Activated CD4-positive, alpha-beta T cell treated with anti-CD3 and anti-CD28 coated beads, Interleukin-2, amount 10 ng/mL, durations not matched to agents 7 days and 5 days (primary cell): Measurements from ENCODE around the gene OGDH. TPM values are rescaled to one million over a fixed set of nuclear protein-coding genes. Genes with fewer than 3 reads are reported as not detected.
"Not testable (repeated sequence)": the region's sequence is repeated elsewhere in the genome, so short reads cannot be mapped to it uniquely, and the experiment has no call there.

Source experiments
- CTCF ChIA-PET: fragments of 350-600 bp; sonication (Branson Sonifier 250); formaldehyde crosslinking; loops from one replicate; lab custom pipeline; 2021; ENCODE audit warnings: antibody characterized with exemption; lab: Charles Lee
- POLR2A ChIA-PET: fragments of 350-600 bp; sonication (Branson Sonifier 250); formaldehyde crosslinking; loops from one replicate; lab custom pipeline; 2021; ENCODE audit warnings: antibody characterized with exemption; lab: Charles Lee
- DNase-seq: peaks from one replicate; pipeline ENCODE4 v3.0.0-alpha.2; 2020
- H3K27ac Mint-ChIP-seq: one replicate; pipeline ENCODE4 v1.8.0; 2021; ENCODE audit warnings: mild to moderate bottlenecking, moderate library complexity, mixed read lengths
- H3K27me3 Mint-ChIP-seq: one replicate; pipeline ENCODE4 v1.8.0; 2021; ENCODE audit warnings: mixed read lengths
- H3K36me3 Mint-ChIP-seq: one replicate; pipeline ENCODE4 v1.8.0; 2021; ENCODE audit warnings: low read depth, mixed read lengths
- H3K4me1 Mint-ChIP-seq: one replicate; pipeline ENCODE4 v1.8.0; 2021; ENCODE audit warnings: mixed read lengths
- H3K4me3 Mint-ChIP-seq: one replicate; pipeline ENCODE4 v1.8.0; 2021; ENCODE audit warnings: mild to moderate bottlenecking, moderate library complexity, mixed read lengths
- H3K9me3 Mint-ChIP-seq: one replicate; pipeline ENCODE4 v1.8.0; 2021; ENCODE audit warnings: mixed read lengths
- total RNA-seq, 2 experiments: library from RNA; stranded (reverse); gene quantifications; one replicate each; pipeline ENCODE4 v1.2.3, GENCODE V29; 2021

OGDH gene
- total RNA-seq, 2 experiments from 2014 or later, result 114 to 121 TPM

- Mint-ChIP-seq H3K36me3 (peaks cover 13% of the 10 kb centered on the region), H3K27ac (no peak overlapping the region), H3K9me3 (no peaks in the 10 kb centered on the region), H3K27me3 (no peaks in the 10 kb centered on the region), H3K4me3 (no peak overlapping the region), H3K4me1 (peaks cover 8% of the 10 kb centered on the region)
- DNase-seq, result no peak
- CTCF ChIA-PET, result interaction anchor here (1.6 to 2.2 kb wide), 2 partner anchors 11 to 80 kb away, joined by 3 to 8 read pairs; no protein-coding TSS in a partner anchor
- POLR2A ChIA-PET, result no interaction called here
Measured at GRCh38 chr7:44711528-44711927, 105.1 kb downstream of the OGDH start.

DNA sequence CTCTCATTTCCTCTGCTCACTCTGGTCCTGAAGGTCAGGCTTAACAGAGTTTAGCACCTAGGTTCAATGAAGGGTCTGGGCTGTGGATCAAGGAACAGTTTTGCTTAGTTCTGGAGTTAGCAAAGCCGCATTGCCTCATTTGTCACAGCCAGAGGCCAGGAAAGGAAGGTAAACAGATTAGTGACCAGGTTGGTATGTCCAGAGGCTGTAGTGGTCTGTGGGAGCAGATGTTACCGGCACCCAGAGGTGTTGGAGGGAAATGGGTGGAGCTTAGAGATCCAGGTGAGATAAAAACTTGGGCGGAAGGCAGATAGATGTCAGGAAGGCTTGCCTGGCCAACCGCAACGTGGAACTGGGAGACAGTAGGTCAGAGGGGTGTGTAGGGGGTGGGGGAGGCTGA is 105.6 kb downstream of the OGDH start:
- POLR2A ChIA-PET, result no interaction called here
- DNase-seq, result no peak
- H3K27ac Mint-ChIP-seq, result no peak overlapping the region
- H3K4me3 Mint-ChIP-seq, result no peak overlapping the region
- H3K4me1 Mint-ChIP-seq, result peaks cover 8% of the 10 kb centered on the region
- no peaks in the 10 kb centered on the region for H3K27me3 Mint-ChIP-seq
- CTCF ChIA-PET, result interaction anchor here (1.6 kb wide), 1 partner anchor 81 kb away, joined by 3 read pairs; no protein-coding TSS in a partner anchor
- no peaks in the 10 kb centered on the region for H3K9me3 Mint-ChIP-seq
- peaks cover 13% of the 10 kb centered on the region for H3K36me3 Mint-ChIP-seq

GRCh38 chr7:44713141-44713540 is 106.7 kb downstream of the OGDH start:
- DNase-seq, result no peak
- no peaks in the 10 kb centered on the region for H3K27me3 Mint-ChIP-seq
- no peak overlapping the region for H3K4me3 Mint-ChIP-seq
- H3K9me3 Mint-ChIP-seq, result no peaks in the 10 kb centered on the region
- peaks cover 8% of the 10 kb centered on the region for H3K36me3 Mint-ChIP-seq
- peak overlapping the region; percentile 60 for H3K27ac Mint-ChIP-seq
- ChIA-PET CTCF (interaction anchor here (1.0 kb wide), 1 partner anchor 15 kb away, joined by 3 read pairs; no protein-coding TSS in a partner anchor), POLR2A (no interaction called here)
- H3K4me1 Mint-ChIP-seq, result peaks cover 8% of the 10 kb centered on the region

- no peak overlapping the region for H3K27ac Mint-ChIP-seq
- H3K4me1 Mint-ChIP-seq, result peaks cover 8% of the 10 kb centered on the region
- no peak overlapping the region for H3K4me3 Mint-ChIP-seq
- ChIA-PET CTCF (interaction anchor here (0.6 to 1.0 kb wide), 2 partner anchors 16 to 23 kb away, joined by 3 read pairs; no protein-coding TSS in a partner anchor), POLR2A (no interaction called here)
- no peaks in the 10 kb centered on the region for H3K9me3 Mint-ChIP-seq
- peaks cover 8% of the 10 kb centered on the region for H3K36me3 Mint-ChIP-seq
- H3K27me3 Mint-ChIP-seq, result no peaks in the 10 kb centered on the region
- DNase-seq, result no peak
Measured at GRCh38 chr7:44713680-44714335, 107.4 kb downstream of the OGDH start.

- no peak overlapping the region for H3K4me3 Mint-ChIP-seq
Measured at GRCh38 chr7:44716205-44716604, 109.8 kb downstream of the OGDH start.

DNA sequence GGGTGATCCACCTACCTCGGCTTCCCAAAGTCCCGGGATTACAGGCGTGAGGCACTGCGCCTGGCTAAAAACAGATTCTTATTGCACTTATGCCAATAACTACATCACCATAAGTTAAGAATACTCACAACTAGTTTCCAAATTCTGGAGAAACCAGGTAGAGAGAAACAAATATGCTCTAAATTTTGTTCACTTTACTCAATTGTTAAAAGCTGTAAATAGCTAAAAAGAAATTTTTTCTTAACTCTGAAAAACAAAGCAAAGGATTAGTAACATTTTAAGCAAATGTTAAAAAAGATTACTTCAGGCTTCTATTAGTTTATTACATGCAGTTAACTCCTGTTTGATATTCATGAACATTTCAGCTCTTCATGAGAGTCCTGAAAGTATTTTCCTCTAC is 113.9 kb downstream of the OGDH start:
- Mint-ChIP-seq H3K36me3 (peaks cover 2% of the 10 kb centered on the region), H3K27me3 (no peaks in the 10 kb centered on the region), H3K27ac (no peak overlapping the region), H3K4me1 (no peaks in the 10 kb centered on the region), H3K4me3 (no peak overlapping the region), H3K9me3 (peaks cover 4% of the 10 kb centered on the region)
- ChIA-PET POLR2A (no interaction called here), CTCF (interaction anchor here (0.6 kb wide), 1 partner anchor 111 kb away, joined by 3 read pairs; no protein-coding TSS in a partner anchor)
- DNase-seq, result no peak

More at GRCh38 chr7:44716205-44716604, 109.8 kb downstream of the OGDH start:
- no peak for DNase-seq
- CTCF ChIA-PET, result no interaction called here
- Mint-ChIP-seq H3K9me3 (peaks cover 3% of the 10 kb centered on the region), H3K27me3 (no peaks in the 10 kb centered on the region), H3K36me3 (peaks cover 2% of the 10 kb centered on the region), H3K4me1 (peaks cover 8% of the 10 kb centered on the region), H3K27ac (no peak overlapping the region)
- POLR2A ChIA-PET, result no interaction called here

- DNase-seq, result no peak
- Mint-ChIP-seq H3K9me3 (peaks cover 4% of the 10 kb centered on the region), H3K4me1 (peaks cover 4% of the 10 kb centered on the region), H3K36me3 (peaks cover 2% of the 10 kb centered on the region), H3K27me3 (peaks cover 4% of the 10 kb centered on the region), H3K27ac (no peak overlapping the region), H3K4me3 (no peak overlapping the region)
- ChIA-PET CTCF (no interaction called here), POLR2A (no interaction called here)
Measured at GRCh38 chr7:44724276-44724675, 117.8 kb downstream of the OGDH start.

GRCh38 chr7:44726250-44726649 is 119.8 kb downstream of the OGDH start:
- POLR2A ChIA-PET, H3K4me3 Mint-ChIP-seq, H3K27ac Mint-ChIP-seq, H3K9me3 Mint-ChIP-seq, DNase-seq, H3K36me3 Mint-ChIP-seq, H3K27me3 Mint-ChIP-seq, H3K4me1 Mint-ChIP-seq: not testable (repeated sequence)
- CTCF ChIA-PET, result interaction anchor here (0.9 kb wide), 1 partner anchor 23 kb away, joined by 3 read pairs; no protein-coding TSS in a partner anchor

GRCh38 chr7:44727158-44727936 is 120.9 kb downstream of the OGDH start:
- H3K4me3 Mint-ChIP-seq, result no peak overlapping the region
- POLR2A ChIA-PET, result no interaction called here
- no peaks in the 10 kb centered on the region for H3K36me3 Mint-ChIP-seq
- peaks cover 2% of the 10 kb centered on the region for H3K9me3 Mint-ChIP-seq
- H3K4me1 Mint-ChIP-seq, result peaks cover 4% of the 10 kb centered on the region
- no peak for DNase-seq
- no peak overlapping the region for H3K27ac Mint-ChIP-seq
- CTCF ChIA-PET, result interaction anchor here (0.9 kb wide), 1 partner anchor 24 kb away, joined by 3 read pairs; no protein-coding TSS in a partner anchor
- peaks cover 6% of the 10 kb centered on the region for H3K27me3 Mint-ChIP-seq

GRCh38 chr7:44727937-44728262 is 121.5 kb downstream of the OGDH start:
- peaks cover 2% of the 10 kb centered on the region for H3K9me3 Mint-ChIP-seq
- ChIA-PET CTCF (no interaction called here), POLR2A (no interaction called here)
- peaks cover 4% of the 10 kb centered on the region for H3K4me1 Mint-ChIP-seq
- no peak for DNase-seq
- peaks cover 6% of the 10 kb centered on the region for H3K27me3 Mint-ChIP-seq
- no peak overlapping the region for H3K27ac Mint-ChIP-seq
- H3K36me3 Mint-ChIP-seq, result no peaks in the 10 kb centered on the region
- H3K4me3 Mint-ChIP-seq, result no peak overlapping the region

DNA sequence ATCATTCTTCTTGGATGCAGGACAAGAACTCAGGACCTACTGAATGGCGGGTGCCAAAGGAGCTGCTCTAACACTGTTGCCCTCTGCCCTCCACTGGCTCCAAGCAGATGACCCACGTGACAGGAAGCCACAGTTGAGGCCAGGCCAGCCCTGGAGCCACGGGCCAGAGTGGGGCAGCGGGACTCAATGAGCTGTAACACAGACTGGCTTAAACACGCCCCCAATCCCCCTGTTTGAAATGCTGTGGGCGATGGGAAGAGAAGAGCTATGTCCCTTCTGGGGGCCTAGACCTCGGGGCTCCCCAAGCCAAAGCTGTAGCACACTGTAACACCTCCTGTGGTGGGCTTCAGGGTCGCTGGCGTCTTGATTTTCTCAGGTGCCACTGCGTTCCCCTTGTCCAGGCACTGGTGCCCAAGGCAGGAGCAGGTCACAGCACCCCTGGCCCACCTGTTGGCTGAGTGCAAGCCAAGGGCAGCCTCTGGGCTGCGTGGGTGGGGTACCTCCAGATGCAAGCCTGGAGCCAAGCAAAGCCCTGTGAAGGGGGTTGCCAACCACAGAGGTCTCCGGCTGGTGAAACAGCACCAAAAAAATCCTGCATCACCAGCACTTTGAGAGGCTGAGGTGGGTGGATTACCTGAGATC is 123.6 kb downstream of the OGDH start:
- Mint-ChIP-seq H3K4me1 (peaks cover 7% of the 10 kb centered on the region), H3K9me3 (no peaks in the 10 kb centered on the region), H3K36me3 (no peaks in the 10 kb centered on the region), H3K4me3 (no peak overlapping the region), H3K27ac (no peak overlapping the region), H3K27me3 (peaks cover 6% of the 10 kb centered on the region)
- POLR2A ChIA-PET, result no interaction called here
- no peak for DNase-seq
- CTCF ChIA-PET, result interaction anchor here (0.6 to 0.9 kb wide), 2 partner anchors 23 to 44 kb away, joined by 3 read pairs; no protein-coding TSS in a partner anchor

DNA sequence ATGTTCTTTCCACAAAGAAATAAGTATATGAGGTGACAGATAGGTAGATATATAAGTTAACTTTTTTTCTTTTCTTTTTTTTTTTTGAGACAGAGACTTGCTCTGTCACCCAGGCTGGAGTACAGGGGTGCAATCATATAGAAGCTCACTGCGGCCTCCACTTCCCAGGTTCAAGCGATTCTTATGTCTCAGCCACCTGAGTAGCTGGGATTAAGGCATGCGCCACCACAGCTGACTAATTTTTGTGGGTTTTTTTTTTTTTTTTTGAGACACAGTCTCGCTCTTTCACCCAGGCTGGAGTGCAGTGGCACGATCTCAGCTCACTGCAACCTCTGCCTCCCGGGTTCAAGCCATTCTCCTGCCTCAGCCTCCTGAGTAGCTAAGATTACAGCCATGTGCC is 126.5 kb downstream of the OGDH start:
- H3K27ac Mint-ChIP-seq, H3K4me3 Mint-ChIP-seq, DNase-seq, H3K4me1 Mint-ChIP-seq, H3K36me3 Mint-ChIP-seq, H3K27me3 Mint-ChIP-seq, H3K9me3 Mint-ChIP-seq: not testable (repeated sequence)
- POLR2A ChIA-PET, result interaction anchor here (0.7 kb wide), 1 partner anchor 95 kb away, joined by 3 read pairs; no protein-coding TSS in a partner anchor
- CTCF ChIA-PET, result interaction anchor here (0.7 kb wide), 2 partner anchors 34 to 403 kb away, joined by 3 read pairs; no protein-coding TSS in a partner anchor
